ENCODE results near the gene RASL11A.
"Not testable (repeated sequence)": the region's sequence is repeated elsewhere in the genome, so short reads cannot be mapped to it uniquely, and the experiment has no call there.

The RASL11A gene

GRCh38 chr13:27302643-27303262, 32.1 kb downstream of the RASL11A start:
- no peaks in the 10 kb centered on the region for H3K9me3 Mint-ChIP-seq
- no peaks in the 10 kb centered on the region for H3K27me3 Mint-ChIP-seq
- H3K4me3 Mint-ChIP-seq, result peak overlapping the region; percentile 15 to 33
- DNase-seq, result no peak
- peak overlapping the region in 1 of 2 donors; percentile 54 for H3K27ac Mint-ChIP-seq
- ATAC-seq, result no peak
- H3K4me1 Mint-ChIP-seq, result peaks cover 25% of the 10 kb centered on the region

GRCh38 chr13:27304099-27304498, 33.5 kb downstream of the RASL11A start:
- ATAC-seq (no peak), DNase-seq (no peak)
- Mint-ChIP-seq H3K4me3 (no peak overlapping the region), H3K9me3 (no peaks in the 10 kb centered on the region), H3K4me1 (peaks cover 29% of the 10 kb centered on the region), H3K27ac (no peak overlapping the region), H3K27me3 (no peaks in the 10 kb centered on the region)

GRCh38 chr13:27304611-27305010, 34.0 kb downstream of the RASL11A start:
- ATAC-seq (no peak), DNase-seq (no peak)
- Mint-ChIP-seq H3K4me3 (no peak overlapping the region), H3K27me3 (no peaks in the 10 kb centered on the region), H3K27ac (no peak overlapping the region), H3K9me3 (no peaks in the 10 kb centered on the region), H3K4me1 (peaks cover 31% of the 10 kb centered on the region)

GRCh38 chr13:27306364-27306763, 35.7 kb downstream of the RASL11A start:
- peak; percentile 33 for ATAC-seq
- no peaks in the 10 kb centered on the region for H3K9me3 Mint-ChIP-seq
- H3K4me3 Mint-ChIP-seq, result no peak overlapping the region
- no peaks in the 10 kb centered on the region for H3K27me3 Mint-ChIP-seq
- peak overlapping the region in 1 of 2 donors; percentile 9 for H3K27ac Mint-ChIP-seq
- H3K4me1 Mint-ChIP-seq, result peaks cover 31% of the 10 kb centered on the region
- no peak for DNase-seq

GRCh38 chr13:27308941-27309340, 38.3 kb downstream of the RASL11A start:
- no peak for DNase-seq
- Mint-ChIP-seq H3K27me3 (no peaks in the 10 kb centered on the region), H3K9me3 (no peaks in the 10 kb centered on the region), H3K27ac (no peak overlapping the region), H3K4me3 (no peak overlapping the region), H3K4me1 (peaks cover 18% of the 10 kb centered on the region)
- no peak for ATAC-seq

GRCh38 chr13:27309401-27309958, 38.9 kb downstream of the RASL11A start:
- no peak for DNase-seq
- no peak for ATAC-seq
- Mint-ChIP-seq H3K27ac (no peak overlapping the region), H3K9me3 (no peaks in the 10 kb centered on the region), H3K4me1 (peaks cover 18% of the 10 kb centered on the region), H3K27me3 (no peaks in the 10 kb centered on the region), H3K4me3 (no peak overlapping the region)

- H3K9me3 Mint-ChIP-seq, result no peaks in the 10 kb centered on the region
- no peak for ATAC-seq
- H3K4me3 Mint-ChIP-seq, result no peak overlapping the region
- DNase-seq, result no peak
- peaks cover 18% of the 10 kb centered on the region for H3K4me1 Mint-ChIP-seq
- no peak overlapping the region for H3K27ac Mint-ChIP-seq
- H3K27me3 Mint-ChIP-seq, result no peaks in the 10 kb centered on the region
Observed at GRCh38 chr13:27309967-27310598, 39.5 kb downstream of the RASL11A start.

GRCh38 chr13:27310946-27311345, 40.3 kb downstream of the RASL11A start:
- H3K9me3 Mint-ChIP-seq, result no peaks in the 10 kb centered on the region
- H3K27ac Mint-ChIP-seq, result no peak overlapping the region

GRCh38 chr13:27311518-27312210, 41.0 kb downstream of the RASL11A start:
- Mint-ChIP-seq H3K27ac (no peak overlapping the region), H3K9me3 (no peaks in the 10 kb centered on the region), H3K4me3 (no peak overlapping the region), H3K4me1 (peaks cover 9% of the 10 kb centered on the region), H3K27me3 (peaks cover 6% of the 10 kb centered on the region)
- DNase-seq (no peak), ATAC-seq (no peak)

More at GRCh38 chr13:27310946-27311345, 40.3 kb downstream of the RASL11A start:
- ATAC-seq (no peak), DNase-seq (no peak)
- peaks cover 15% of the 10 kb centered on the region for H3K4me1 Mint-ChIP-seq
- H3K27me3 Mint-ChIP-seq, result no peaks in the 10 kb centered on the region
- no peak overlapping the region for H3K4me3 Mint-ChIP-seq

- no peaks in the 10 kb centered on the region for H3K9me3 Mint-ChIP-seq
- H3K4me1 Mint-ChIP-seq, result peaks cover 5% of the 10 kb centered on the region
- DNase-seq, result no peak
- H3K27ac Mint-ChIP-seq, result no peak overlapping the region
- H3K27me3 Mint-ChIP-seq, result peaks cover 10% of the 10 kb centered on the region
- no peak for ATAC-seq
- H3K4me3 Mint-ChIP-seq, result no peak overlapping the region
Observed at GRCh38 chr13:27313770-27314169, 43.1 kb downstream of the RASL11A start.

GRCh38 chr13:27319404-27319803, 48.8 kb downstream of the RASL11A start:
- Mint-ChIP-seq H3K27ac (peak overlapping the region in 1 of 2 donors; percentile 16), H3K27me3 (peaks cover 26% of the 10 kb centered on the region), H3K4me3 (no peak overlapping the region), H3K4me1 (peaks cover 11% of the 10 kb centered on the region), H3K9me3 (no peaks in the 10 kb centered on the region)
- ATAC-seq, result no peak
- DNase-seq, result no peak

- Mint-ChIP-seq H3K27me3 (peaks cover 18% of the 10 kb centered on the region), H3K4me1 (peaks cover 11% of the 10 kb centered on the region), H3K9me3 (no peaks in the 10 kb centered on the region), H3K27ac (peak overlapping the region; percentile 28 to 49), H3K4me3 (no peak overlapping the region)
- DNase-seq (no peak), ATAC-seq (peak; percentile 70)
Observed at GRCh38 chr13:27321468-27322431, 51.1 kb downstream of the RASL11A start.

- not testable (repeated sequence) for ATAC-seq, DNase-seq, H3K27ac Mint-ChIP-seq, H3K9me3 Mint-ChIP-seq, H3K4me3 Mint-ChIP-seq
- H3K27me3 Mint-ChIP-seq, result peaks cover 15% of the 10 kb centered on the region
- H3K4me1 Mint-ChIP-seq, result peaks cover 11% of the 10 kb centered on the region
Observed at GRCh38 chr13:27322443-27322842, 51.8 kb downstream of the RASL11A start.

Data from stimulated activated naive CD8-positive, alpha-beta T cell treated with anti-CD3 and anti-CD28 coated beads, Interleukin-15, amount 100 ng/mL, for 72 hours (primary cell).